Fibroblast of villous mesenchyme (primary cell): ENCODE data around the gene SLC33A1. TPM values are rescaled to one million over a fixed set of nuclear protein-coding genes. Genes with fewer than 3 reads are reported as not detected.

Experiments
- DNase-seq: peaks from one replicate; pipeline ENCODE4 v3.0.0-alpha.2; 2010; ENCODE audit warnings: low read depth
- H3K4me3 ChIP-seq: 2 replicates; pipeline ENCODE4 v1.5.1; 2011; ENCODE audit warnings: low read depth, mild to moderate bottlenecking, low read length
- CTCF ChIP-seq: IDR thresholded peaks from 2 replicates; pipeline ENCODE4 v1.5.1; 2012; ENCODE audit warnings: low read depth, mild to moderate bottlenecking, low read length; ENCODE audit not compliant: insufficient read depth
- total RNA-seq: library from RNA; depleted of rRNA; stranded (reverse); fragments of >200 nt; gene quantifications from 2 replicates; pipeline ENCODE4 v1.2.3, GENCODE V29; 2012

SLC33A1 gene
- 46.7 and 57.0 TPM in 2 replicates for total RNA-seq

DNA sequence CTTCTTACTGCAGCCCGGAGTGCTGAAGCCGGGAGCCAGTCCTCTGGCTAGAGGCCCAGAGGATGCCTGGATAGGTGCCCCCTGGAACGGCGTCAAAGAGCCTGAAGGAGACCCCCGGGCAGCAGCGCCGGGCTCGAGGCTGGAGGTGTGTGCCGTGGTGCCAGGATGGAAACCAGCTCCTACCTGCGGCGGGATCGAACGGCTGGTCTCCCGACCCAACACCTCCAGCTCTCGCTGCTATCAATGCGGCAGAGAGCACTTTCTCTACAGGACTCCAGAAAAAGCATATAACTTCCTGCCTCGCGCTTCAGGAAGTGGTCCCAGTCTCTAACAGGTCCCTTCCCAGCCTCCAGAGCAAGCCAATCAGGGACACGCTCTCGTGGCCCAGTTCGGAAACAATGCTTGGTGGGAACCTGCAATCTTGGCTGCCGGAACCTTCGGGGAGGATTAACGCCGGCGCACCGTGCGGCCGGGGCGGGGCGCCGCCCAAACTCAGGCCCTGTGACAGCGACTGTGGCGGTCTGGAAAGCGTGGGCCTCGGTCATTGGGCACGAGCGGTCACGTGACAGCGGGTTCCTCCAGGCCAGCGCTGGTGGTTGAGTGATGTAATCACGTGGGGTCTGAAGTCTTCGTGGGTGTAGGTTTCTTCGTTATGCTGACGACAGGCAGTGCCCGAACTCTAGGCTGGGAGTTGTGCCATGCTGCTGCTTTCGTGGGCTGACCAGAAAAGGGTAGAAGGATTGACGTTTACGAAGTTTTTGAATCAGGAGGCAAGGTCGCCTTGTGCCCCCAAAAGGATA, at the start of gene SLC33A1:
Gene SLC33A1, minus strand, starts transcription at position 287 of the 800 bp plus-strand sequence. CDS start 430 bp downstream, outside the sequence.
- peak within 1 kb of the TSS; percentile 79 for H3K4me3 ChIP-seq
- peak; percentile 100 for DNase-seq
- TF ChIP-seq CTCF, result no peak

- TF ChIP-seq CTCF, result no peak
- H3K4me3 ChIP-seq, result no peak overlapping the region
- DNase-seq, result no peak
These were observed 41.2 kb upstream of the SLC33A1 start for GRCh38 chr3:155895379-155895900.

DNA sequence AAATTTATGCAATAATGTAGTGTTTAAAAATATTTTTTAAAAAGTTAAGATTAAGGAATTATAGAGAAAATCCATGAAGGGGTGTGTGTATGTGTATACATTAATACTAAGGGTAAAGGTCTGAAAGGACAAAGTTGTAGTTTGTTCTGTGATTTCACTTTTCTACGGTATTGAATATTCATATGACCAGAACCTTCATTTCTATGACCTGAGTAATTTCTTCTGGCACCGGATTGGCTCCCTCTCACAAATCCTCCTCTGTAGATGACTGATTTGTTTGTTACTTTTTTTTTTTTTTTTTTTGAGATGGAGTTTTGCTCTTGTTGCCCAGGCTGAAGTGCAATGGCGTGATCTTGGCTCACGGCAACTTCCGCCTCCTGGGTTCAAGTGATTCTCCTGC, 37.1 kb upstream of the SLC33A1 start:
- no peak for TF ChIP-seq CTCF
- no peak overlapping the region for H3K4me3 ChIP-seq
- DNase-seq, result no peak

- H3K4me3 ChIP-seq, result no peak overlapping the region
- no peak for TF ChIP-seq CTCF
- peak; percentile 62 for DNase-seq
These were observed 36.5 kb upstream of the SLC33A1 start for GRCh38 chr3:155890671-155891190.

DNA sequence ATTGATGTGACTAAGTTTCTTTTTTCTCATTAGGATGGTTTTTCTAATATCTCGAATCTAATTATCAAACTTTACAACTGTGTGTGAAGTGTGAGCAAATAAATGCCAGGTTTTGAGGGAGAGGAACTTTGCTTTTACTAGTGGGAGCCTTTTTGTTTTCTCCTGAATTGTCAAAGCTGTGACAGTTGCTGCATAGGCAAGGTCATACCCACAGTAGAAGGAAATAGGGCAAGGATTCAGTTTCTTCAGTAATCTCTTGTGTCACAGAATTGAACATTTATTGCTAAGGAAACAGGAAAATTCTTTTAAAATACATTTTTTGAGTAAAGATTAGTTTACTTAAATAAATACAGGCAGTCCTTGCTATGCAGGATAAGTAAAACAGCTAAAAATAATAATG, 35.7 kb upstream of the SLC33A1 start:
- no peak for DNase-seq
- no peak overlapping the region for H3K4me3 ChIP-seq
- TF ChIP-seq CTCF, result no peak

GRCh38 chr3:155889212-155889611, 35.0 kb upstream of the SLC33A1 start:
- DNase-seq, result no peak
- H3K4me3 ChIP-seq, result no peak overlapping the region
- TF ChIP-seq CTCF, result no peak
